ENCODE measurements around the gene CBLN4.

CBLN4 gene

DNA sequence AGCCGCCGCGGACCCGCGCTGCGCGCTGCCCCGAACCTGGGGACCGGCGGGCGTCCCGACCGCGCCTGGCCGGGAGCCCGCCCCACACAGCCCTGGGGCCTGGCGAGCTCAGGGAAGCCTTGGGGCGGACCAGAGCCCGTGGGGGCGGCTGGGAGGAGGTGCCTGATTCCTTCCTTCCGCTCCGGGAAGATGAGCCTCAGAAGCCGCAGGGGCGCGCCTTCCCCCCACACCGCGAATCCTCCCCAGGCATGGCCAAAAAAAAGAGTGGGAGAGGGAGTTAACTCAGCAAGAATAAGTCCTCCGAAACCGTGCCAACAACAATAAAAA is at the start of gene CBLN4:
CBLN4 (minus strand) TSS at position 131 of the 327 bp plus-strand sequence. CDS start 1,348 bp downstream, outside the sequence.
- DNase-seq: no peak

DNA sequence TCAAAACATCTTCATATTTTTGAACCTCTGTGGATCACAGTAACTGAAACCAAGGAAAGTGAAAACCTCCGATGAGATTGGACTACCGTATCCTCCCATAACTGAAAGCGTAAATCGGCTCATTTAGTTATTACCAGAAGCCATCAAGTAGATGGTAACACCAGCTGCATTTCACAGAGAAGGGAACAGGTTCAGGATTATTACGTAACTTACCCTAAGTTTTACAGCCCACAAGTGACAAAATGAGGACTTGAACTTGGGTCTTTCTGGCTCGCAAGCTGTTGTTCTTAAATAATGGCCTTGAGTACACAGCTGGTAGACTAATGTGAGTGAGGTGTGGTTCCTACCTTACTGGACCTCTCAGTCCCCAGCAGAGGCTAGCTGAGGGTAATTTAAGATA is 37.9 kb upstream of the CBLN4 start:
- no peak for DNase-seq

DNA sequence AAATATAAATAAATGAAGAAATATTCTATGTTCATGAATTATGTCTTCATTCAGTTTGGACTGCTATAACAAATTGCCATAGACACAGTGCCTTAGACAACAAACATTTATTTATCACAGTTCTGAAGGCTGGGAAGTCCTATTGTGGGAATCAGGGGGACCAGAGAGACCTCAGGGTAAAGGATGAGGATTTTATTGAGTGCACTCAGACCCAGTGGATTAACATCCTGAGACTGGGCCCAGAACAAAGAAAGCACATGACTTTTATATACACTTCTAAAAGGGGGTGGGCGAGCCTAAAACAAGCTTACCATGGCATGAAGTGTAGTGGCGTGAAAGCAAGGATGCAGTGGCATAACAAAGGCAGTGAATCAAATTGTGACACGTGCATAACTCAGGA is 26.9 kb upstream of the CBLN4 start:
- DNase-seq: no peak

DNA sequence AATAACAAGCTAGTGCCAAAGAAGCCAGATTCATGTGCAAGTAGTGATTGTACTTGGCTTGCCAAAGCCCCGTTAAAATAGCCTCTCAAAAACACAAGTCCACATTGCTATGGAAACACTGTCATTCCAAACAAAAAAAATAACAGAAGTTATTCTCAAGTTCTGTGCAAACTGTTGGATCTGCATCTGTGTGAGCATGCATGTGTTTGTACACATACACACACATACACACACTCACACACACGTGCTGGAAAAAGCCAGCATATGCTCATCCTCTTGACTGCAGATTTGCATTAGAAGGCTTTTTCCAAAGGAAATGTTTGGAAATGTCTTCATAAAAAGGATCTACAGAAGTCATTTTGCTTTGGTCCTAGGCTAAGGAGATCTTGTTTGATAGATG is 13.4 kb upstream of the CBLN4 start:
- no peak for DNase-seq

DNA sequence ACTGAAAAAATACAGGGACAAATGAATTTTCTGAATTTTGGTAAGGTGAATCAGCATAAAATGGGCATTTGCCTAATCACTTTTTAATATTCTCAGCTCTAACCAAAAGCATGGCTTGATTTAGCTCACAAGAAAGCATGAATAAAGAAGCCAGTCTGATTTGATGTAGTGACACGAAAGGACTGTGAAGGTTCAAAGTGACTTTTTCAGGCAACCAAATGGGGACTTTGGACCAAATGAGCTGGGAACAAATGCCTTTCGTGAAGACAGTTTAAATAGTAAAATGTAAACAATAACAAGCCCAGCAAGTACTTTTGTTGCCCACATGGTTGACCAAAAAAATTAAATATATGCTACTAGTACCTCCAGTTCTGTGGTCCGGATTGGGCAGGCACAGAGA is 12.9 kb upstream of the CBLN4 start:
- DNase-seq: no peak

DNA sequence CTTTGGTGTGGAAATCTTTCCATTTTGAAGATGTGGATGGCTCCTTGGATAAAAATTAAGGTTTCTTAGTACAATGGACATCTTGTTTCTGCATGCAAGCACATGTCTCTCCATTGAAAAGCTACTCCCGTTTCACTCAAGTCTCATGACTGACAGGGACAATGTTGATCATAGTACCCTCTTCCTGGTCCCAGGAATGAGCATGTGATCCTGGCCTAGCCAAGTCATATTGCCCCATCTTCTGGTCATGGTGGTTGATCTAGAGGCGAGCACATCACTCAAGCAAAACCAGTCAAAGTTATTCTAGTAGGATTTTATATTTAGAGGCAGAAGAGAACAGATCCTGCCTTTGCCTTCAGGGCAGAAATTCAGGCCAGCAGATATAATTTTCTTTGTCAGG is 12.2 kb upstream of the CBLN4 start:
- DNase-seq: no peak

DNA sequence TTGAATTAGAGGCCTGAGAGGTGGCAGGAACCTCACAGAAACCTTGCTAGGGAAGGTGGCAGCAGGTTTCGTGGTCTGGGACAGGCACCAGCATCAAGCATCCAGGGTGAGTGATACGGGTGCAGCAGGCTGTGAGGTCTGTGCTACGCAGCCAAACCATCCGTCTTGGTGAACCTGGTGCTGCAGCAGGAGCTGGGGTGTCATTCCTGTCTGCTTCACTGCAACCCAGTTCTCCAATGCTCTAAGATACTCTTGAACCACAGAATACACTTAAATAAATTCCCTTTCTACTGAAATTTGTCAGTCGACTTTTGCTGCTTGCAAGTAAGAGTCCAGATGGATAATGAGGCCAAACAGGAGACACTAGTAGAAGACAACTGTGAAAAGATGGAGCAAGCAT is 9.7 kb upstream of the CBLN4 start:
- DNase-seq: no peak

DNA sequence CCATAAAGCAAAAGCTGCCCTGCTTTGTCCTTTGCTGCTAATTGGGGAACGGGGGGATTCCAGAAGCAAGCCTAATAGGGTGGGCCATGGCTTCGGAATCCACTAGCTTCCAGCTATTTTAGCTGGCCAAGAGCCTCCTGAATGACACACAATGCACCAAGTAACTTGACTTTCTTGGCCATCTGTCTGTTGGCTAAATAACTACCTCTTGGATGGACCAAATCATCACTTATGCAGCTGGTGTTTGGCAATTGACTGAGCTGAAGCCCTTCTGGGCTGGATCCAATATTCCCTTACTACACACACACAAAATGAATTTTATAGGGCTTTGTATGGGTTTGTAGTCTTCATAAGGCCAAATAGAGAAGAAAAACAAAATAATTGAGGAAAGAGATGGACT is 8.8 kb upstream of the CBLN4 start:
- DNase-seq: no peak

DNA sequence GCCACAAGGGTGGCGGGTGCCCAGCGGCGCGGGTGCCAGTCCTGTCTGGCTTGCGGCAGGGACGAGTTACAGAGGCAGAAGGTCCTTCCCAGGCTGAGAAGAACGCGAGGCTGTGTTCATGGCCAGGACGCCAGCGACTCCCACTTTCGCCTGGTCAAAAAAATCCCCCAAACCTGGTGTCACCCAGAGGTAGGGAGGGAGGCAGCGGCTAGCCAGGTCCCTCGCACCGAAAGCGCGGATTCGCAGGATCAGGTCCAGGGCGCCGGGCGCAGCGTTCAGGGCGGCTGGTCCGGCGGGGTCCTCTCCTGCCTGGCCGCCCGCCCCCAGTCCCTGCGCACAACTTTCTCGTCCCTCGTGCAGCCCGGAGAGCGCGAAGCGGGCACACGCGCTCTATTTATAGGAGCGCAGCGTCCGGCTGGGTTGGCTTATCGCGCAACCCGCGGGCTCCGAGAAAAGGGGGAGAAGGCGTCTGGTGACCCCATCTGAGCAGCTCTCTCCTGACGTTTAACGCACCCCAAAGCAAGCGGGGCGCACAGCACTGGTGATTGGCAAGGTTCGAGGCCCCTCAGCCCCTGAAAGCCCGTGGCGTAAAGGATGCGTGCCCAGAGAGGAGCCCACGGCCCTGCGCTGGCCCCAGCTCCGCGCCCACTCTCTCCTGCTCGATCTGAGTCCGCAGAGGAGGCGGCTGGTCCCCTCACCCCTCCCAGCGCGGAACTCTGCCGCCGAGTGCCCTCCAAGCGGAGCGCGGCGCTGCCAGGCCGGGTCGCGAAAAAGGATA is 519 bp downstream of the CBLN4 start:
- no peak for DNase-seq

DNA sequence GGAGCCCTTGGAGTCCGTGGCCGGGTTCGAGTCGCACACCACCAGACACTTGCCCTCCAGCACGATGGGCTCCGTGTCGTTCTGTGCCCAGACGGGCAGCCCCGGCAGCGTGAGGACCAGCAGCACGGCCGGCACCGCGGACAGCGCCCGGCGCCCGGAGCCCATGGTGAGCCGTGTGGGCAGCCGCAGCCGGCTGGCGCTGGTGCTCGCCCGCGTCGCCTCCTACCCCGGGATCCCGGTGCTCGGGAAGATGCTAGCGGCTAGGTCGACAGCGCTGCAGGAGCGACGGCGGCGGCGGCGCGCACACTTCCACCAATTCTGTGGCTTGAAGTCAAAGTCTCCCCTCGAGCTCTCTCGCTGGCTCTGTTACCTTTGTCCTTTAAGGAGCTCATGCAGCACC is 1.3 kb downstream of the CBLN4 start:
- no peak for DNase-seq

DNA sequence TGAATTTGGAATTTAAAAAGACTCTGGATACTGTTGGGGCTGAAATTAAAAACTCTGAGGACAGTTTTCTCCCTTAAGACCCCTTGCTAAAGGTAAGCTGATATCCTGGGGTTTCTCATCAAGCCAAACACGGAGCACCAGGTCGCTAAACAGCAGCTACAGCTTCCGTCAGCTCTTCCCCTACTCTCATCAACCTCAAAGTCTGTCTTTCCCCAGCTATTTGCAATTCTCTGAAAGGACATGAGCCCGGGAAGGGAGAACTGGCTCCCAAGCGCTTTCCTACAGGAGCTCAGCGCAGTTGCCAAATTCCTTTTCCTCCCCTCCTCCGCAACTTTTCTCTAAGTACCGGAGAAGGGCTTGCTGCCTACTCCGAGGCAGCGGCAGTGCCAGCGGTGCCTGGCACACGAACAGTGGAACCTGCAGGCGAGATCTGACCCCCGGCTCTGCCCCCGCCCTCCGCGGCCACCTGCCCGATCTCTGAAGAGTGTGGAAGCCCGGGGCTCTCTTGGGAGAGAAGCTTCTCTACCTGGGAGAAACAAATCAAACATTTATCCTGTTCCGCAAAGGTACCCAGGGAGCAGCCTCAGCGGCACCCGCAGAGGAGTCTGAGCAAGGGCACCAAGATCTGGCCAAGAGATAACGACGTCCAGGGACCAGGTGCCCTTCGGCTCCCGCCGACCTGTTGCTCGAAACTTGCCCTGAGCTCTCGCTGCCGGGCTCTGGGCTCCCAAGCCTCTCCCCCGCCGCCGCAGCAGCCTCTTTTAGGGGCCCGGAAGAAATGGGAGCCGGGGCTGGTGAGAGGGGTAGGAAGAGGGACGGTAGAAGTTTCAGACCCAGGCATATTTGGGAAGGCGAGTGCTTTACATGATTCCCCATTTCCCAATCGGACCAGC is 2.2 kb downstream of the CBLN4 start:
- DNase-seq: no peak

DNA sequence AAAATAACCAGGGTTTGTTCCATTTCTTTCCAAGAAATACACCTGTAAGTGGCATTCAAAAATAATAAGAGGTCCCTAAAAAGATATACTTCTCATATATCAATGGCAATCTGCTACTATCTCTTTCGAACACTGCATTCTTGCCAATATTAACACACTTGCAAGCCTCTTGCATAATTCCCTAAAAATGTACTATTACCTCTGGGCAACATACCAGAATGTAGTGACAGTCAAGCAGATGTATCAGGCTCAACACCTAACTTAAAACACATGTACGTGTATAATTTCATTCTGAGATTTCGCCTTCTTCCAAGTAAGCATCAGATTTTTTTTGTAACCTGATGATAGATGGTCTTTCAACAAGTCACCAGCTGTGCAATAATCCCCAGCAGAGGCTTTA is 3.4 kb downstream of the CBLN4 start:
- DNase-seq: no peak

DNA sequence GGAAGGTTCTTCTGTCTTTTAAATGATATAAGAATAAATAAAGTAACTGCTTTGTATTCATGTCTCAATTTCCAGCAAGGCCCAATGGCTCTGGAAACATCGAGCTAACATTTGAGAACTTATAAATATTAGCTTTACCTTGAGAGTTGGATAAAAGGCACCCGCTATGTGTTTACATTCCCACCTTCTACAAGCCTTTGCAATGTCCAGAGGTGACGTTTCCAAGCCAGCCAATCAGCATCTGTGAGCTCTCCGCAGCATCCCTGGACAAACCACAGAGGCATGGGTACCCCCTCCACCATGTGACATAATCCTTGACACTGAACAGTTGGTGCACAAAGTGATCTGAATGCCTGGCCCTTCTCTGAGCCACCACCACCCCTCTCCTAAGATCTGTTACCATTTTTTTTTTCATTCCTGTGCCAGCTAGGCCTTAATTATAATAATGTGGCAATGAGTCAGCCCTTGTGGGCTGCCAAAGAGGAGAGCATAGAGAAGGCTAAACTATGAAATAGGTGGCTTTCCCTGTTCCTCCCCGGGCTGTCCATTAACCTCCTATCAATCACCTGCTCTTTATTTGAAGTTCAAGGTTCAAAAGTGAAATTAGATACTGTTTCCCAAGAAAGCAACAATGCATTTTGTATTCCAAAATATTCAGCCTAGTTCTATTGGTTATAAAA is 4.1 kb downstream of the CBLN4 start:
- DNase-seq: no peak

DNA sequence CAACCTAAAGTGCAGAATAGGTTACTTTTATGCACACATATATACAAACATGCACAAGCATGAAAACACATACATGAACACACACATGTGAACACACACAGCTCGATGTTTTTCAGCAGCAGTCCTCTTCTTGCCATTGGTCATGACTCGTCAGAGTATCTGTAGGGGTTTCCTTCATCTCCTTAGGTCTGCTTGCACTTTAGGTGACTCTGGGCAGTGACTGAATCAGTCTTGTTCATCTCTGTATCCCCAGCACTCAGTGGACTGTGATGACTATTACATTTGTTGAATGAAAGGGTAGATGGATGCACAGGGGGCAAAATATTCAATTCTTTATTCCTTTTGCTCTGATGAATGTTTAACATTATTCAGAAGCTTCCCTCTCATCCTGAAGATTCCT is 26.8 kb downstream of the CBLN4 start:
- no peak for DNase-seq

DNA sequence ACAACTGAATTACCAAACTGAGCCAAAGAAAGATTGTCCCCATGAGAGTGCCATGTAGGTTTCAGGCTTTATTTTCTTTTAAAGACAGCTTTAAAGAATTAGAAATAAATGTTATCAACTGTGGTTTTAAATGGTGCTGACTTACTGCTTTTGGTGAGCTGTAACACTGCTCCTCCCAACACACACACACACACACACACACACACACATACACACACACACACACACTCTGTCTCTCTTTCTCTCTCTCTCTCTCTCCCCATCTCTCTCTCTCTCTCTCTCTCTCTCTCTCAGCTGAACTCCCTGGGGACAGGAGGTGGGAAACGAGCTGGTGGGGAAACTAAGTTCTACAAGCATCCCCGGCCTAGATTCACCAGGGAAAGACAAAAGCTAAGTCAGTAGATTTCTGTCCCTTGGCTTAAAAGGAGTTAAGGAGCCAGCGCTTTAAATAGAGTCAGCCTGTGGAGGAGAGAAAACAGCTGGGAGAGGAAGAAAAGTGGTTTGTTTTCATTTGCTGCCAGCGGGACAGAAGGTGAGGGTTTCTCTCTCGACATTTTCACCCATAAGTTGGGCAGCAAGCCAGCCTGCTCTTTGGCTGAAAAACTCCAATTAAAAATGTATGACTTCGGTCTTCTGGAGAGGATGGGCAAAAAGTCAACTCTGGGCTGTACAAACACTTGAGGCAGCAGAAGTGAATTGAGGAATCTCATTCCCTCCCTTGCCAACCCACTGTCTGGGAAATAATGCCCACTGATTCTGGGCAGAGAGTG is 27.4 kb downstream of the CBLN4 start:
- no peak for DNase-seq

DNA sequence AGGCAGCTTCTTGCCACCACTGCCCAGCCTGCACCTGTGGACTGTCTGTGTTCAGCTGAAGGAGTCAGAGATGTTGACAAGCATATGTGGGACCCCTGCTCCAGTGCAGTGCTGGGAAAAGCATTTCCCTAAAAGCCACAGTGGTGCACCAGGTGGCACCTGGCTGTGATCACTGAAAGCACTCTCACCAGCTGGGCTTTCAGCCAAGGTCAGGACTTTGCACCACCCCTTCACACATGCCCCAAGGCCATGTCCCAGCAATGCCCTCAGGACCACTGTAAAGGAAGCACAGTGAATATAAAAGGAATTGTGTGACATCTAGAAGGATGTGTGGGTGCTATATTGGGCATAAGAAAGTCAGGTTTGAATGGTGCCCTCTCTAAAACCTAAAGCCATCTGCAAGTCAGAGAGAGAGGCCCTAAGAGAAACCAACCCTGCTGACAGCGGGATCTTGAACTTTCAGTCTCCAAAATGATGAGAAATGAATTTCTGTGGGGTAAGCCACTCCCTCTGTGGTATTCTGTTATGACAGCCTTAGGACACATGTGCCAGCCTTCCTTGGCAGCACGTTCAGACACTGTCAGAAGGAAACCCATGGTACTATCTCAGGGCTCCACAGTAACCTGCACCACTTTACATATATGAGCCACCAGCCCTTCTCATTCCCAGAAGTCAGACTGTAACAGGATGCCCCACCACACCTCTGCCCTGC is 30.7 kb downstream of the CBLN4 start:
- DNase-seq: no peak

DNA sequence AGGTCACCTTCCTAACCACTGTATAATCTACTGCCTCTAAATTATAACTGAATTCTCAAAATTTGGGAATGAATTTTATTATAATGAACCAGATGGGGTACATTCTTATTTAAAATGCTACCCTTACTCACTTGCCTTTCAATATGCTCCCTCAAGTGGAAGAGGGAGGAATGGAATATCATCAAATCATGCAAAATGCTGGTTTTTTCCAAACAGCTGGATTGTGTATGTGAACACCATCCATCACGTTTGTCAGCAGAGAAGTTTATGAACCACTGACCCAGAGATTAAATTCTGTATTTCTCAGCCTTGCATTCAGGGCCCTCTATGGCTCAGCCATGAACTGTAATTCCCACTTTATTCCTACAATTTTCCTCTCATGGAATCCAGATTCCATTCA is 40.5 kb downstream of the CBLN4 start:
- no peak for DNase-seq

DNA sequence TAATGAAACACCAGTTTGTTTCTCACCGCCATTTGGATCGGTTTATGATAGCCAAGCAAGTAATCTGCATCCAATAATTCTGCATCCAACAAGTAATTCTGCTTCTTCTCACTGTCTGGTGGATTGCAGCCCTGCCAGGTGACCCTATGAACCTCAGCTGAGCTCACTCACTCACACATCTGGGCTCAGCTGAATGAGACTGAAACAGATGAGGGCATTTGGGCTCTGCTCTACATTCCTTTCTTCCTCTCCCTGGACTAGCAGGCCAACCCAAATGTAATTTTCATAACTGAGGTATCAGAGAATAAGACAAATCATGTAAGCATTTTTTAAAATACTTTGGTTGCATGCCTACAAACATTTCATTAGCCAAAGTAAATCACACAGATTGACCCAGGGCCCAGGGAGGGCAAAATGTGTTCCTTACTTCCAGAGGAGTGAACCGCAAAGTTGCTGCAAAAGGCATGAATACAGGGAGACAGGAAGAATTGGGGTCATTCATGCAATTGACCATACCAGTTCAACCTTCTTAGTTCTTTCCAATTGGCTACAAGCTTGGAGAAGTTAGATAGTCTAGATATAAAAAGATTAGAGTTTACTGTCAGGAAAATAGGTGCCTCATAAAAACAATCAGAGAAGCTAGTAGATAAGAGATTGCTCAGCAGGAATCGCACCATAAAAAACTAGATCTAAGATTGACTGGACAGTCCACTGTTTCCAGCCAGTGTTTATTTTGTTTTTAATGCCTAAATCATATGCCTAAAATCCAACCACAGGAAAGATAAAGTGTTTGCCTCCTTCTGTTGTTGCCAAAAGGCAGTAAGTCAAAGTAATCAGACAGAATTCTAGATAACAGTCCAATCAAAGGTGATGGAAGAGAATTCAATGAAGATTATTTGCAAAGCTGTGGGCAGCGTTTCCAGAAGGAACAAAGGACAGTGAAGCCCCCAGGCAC is 43.7 kb downstream of the CBLN4 start:
- DNase-seq: no peak

DNA sequence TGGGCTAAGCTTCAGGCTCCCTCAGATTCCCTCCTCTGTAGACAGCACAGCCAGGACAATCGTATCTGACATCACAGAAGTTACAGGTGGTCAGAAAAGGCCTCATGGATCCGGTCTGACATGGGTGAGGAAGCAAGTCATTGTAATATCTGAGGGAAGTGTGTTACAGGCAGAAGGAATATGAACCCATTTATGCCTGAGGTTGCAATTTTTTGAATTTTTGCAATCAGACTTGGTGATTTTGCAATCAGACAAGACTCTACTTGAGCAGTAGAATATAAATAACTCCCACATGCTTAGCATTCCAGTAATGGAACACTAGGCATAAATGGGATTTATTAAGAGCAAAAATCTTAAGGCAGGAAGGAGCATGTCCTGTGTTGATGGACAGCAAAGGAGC is 52.1 kb downstream of the CBLN4 start:
- DNase-seq: no peak

DNA sequence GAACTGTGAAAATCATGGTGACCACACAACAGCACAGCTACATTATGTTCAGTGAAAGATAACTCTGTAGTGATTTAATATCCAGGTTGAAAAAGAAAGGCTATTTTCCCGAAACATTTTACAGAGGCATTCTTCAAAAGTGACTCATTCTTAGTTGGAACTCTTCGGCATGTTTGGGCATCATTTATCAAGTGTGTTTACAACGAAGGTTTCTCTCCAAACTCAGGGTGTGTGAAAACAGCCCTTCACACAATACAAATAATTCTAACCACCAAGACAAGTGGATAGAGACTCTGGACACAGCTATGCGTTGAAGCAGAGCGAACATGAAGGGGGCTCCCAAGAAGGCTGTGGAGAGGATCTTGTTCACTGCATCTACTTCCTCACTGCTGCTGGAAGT is 57.6 kb downstream of the CBLN4 start:
- DNase-seq: no peak

All from inflammatory macrophage treated with lipopolysaccharide for 4 hours (primary cell).